GM19438 (cell line): ENCODE results near the gene LRGUK.
"Not testable (repeated sequence)": the region's sequence is repeated elsewhere in the genome, so short reads cannot be mapped to it uniquely, and the experiment has no call there.

Experiments
- ATAC-seq: cut with Tn5 transposase; IDR thresholded peaks from one replicate; pipeline ENCODE4 v1.9.1; 2021; ENCODE audit warnings: low read depth; ENCODE audit not compliant: unreplicated experiment

LRGUK gene

GRCh38 chr7:134220236-134220635 lies 93.1 kb downstream of the LRGUK start:
- ATAC-seq: no peak

GRCh38 chr7:134231296-134231695 lies 104.2 kb downstream of the LRGUK start:
- not testable (repeated sequence) for ATAC-seq

- ATAC-seq: no peak
Measured at GRCh38 chr7:134234216-134234615, 107.1 kb downstream of the LRGUK start.

GRCh38 chr7:134245253-134245652 lies 118.1 kb downstream of the LRGUK start:
- no peak for ATAC-seq

GRCh38 chr7:134246347-134246746 lies 119.2 kb downstream of the LRGUK start:
- ATAC-seq: no peak

GRCh38 chr7:134246761-134247160 lies 119.6 kb downstream of the LRGUK start:
- no peak for ATAC-seq

- ATAC-seq: no peak
Measured at GRCh38 chr7:134248196-134248595, 121.1 kb downstream of the LRGUK start.

GRCh38 chr7:134254311-134254710 lies 127.2 kb downstream of the LRGUK start:
- ATAC-seq: no peak

GRCh38 chr7:134255814-134256213 lies 128.7 kb downstream of the LRGUK start:
- ATAC-seq: no peak

- ATAC-seq: no peak
Measured at GRCh38 chr7:134262322-134262721, 135.2 kb downstream of the LRGUK start.

GRCh38 chr7:134276951-134277350 lies 149.8 kb downstream of the LRGUK start:
- no peak for ATAC-seq

- ATAC-seq: no peak
Measured at GRCh38 chr7:134278502-134279153, 151.5 kb downstream of the LRGUK start.

GRCh38 chr7:134279336-134279735 lies 152.2 kb downstream of the LRGUK start:
- no peak for ATAC-seq

- ATAC-seq: no peak
Measured at GRCh38 chr7:134279898-134280297, 152.8 kb downstream of the LRGUK start.

GRCh38 chr7:134280508-134280907 lies 153.4 kb downstream of the LRGUK start:
- ATAC-seq: no peak

GRCh38 chr7:134284011-134284410 lies 156.9 kb downstream of the LRGUK start:
- ATAC-seq: no peak

- no peak for ATAC-seq
Measured at GRCh38 chr7:134284952-134285351, 157.8 kb downstream of the LRGUK start.

- no peak for ATAC-seq
Measured at GRCh38 chr7:134287916-134288659, 160.9 kb downstream of the LRGUK start.

- ATAC-seq: no peak
Measured at GRCh38 chr7:134289423-134289822, 162.3 kb downstream of the LRGUK start.

GRCh38 chr7:134289841-134290240 lies 162.7 kb downstream of the LRGUK start:
- ATAC-seq: no peak

- no peak for ATAC-seq
Measured at GRCh38 chr7:134290286-134290685, 163.1 kb downstream of the LRGUK start.
